ENCODE data around the gene AGPAT3.

AGPAT3 gene

GRCh38 chr21:44013380-44014088 is 148.5 kb downstream of the AGPAT3 start:
- DNase-seq (ENCODE audit: extremely low read depth in 1 of 2, low read depth in 1 of 2) = no peak

GRCh38 chr21:44017601-44018000 is 152.6 kb downstream of the AGPAT3 start:
- DNase-seq (ENCODE audit: extremely low read depth in 1 of 2, low read depth in 1 of 2) = no peak

- no peak for DNase-seq (ENCODE audit: extremely low read depth in 1 of 2, low read depth in 1 of 2)
These were observed 153.1 kb downstream of the AGPAT3 start for GRCh38 chr21:44018127-44018526.

GRCh38 chr21:44018813-44019567 is 154.0 kb downstream of the AGPAT3 start:
- no peak for DNase-seq (ENCODE audit: extremely low read depth in 1 of 2, low read depth in 1 of 2)

GRCh38 chr21:44019568-44019958 is 154.5 kb downstream of the AGPAT3 start:
- no peak for DNase-seq (ENCODE audit: extremely low read depth in 1 of 2, low read depth in 1 of 2)

GRCh38 chr21:44020551-44020950 is 155.5 kb downstream of the AGPAT3 start:
- no peak for DNase-seq (ENCODE audit: extremely low read depth in 1 of 2, low read depth in 1 of 2)

- no peak for DNase-seq (ENCODE audit: extremely low read depth in 1 of 2, low read depth in 1 of 2)
These were observed 156.0 kb downstream of the AGPAT3 start for GRCh38 chr21:44021064-44021463.

- DNase-seq (ENCODE audit: extremely low read depth in 1 of 2, low read depth in 1 of 2) = no peak
These were observed 159.2 kb downstream of the AGPAT3 start for GRCh38 chr21:44024257-44024656.

- DNase-seq (ENCODE audit: extremely low read depth in 1 of 2, low read depth in 1 of 2) = no peak
These were observed 159.9 kb downstream of the AGPAT3 start for GRCh38 chr21:44024887-44025353.

- DNase-seq (ENCODE audit: extremely low read depth in 1 of 2, low read depth in 1 of 2) = no peak
These were observed 162.7 kb downstream of the AGPAT3 start for GRCh38 chr21:44027607-44028286.

- DNase-seq (ENCODE audit: extremely low read depth in 1 of 2, low read depth in 1 of 2) = no peak
These were observed 163.2 kb downstream of the AGPAT3 start for GRCh38 chr21:44028287-44028659.

GRCh38 chr21:44029460-44030087 is 164.6 kb downstream of the AGPAT3 start:
- DNase-seq (ENCODE audit: extremely low read depth in 1 of 2, low read depth in 1 of 2) = no peak

- DNase-seq (ENCODE audit: extremely low read depth in 1 of 2, low read depth in 1 of 2) = no peak
These were observed 170.2 kb downstream of the AGPAT3 start for GRCh38 chr21:44035244-44035643.
